Neutrophil (primary cell): ENCODE measurements around the gene TULP4.

ENCODE experiments used
- H3K27ac ChIP-seq: fragments of 200-600 bp; sonication (generic); 2 replicates; pipeline ENCODE4 v1.5.1; 2016; ENCODE audit warnings: mild to moderate bottlenecking, moderate library complexity
- H3K27me3 ChIP-seq: fragments of 200-600 bp; sonication (generic); 2 replicates; pipeline ENCODE4 v1.6.0; 2016; ENCODE audit warnings: mild to moderate bottlenecking
- H3K36me3 ChIP-seq: fragments of 200-600 bp; sonication (generic); 2 replicates; pipeline ENCODE4 v1.5.1; 2017
- H3K4me1 ChIP-seq, 2 experiments: fragments of 200-600 bp in 1 of 2; sonication (generic) in 1 of 2; 1 replicate in 1 of 2; 2 replicates in 1 of 2; pipeline versions ENCODE4 v1.5.1 to v1.6.1; 2013 to 2016; ENCODE audit warnings: low read depth in 1 of 2, low read length in 1 of 2, mild to moderate bottlenecking in 1 of 2, moderate library complexity in 1 of 2; ENCODE audit not compliant: control insufficient read depth in 1 of 2, insufficient read depth in 1 of 2
- H3K4me3 ChIP-seq, 2 experiments: fragments of 200-600 bp in 1 of 2; sonication (generic) in 1 of 2; 1 replicate in 1 of 2; 2 replicates in 1 of 2; pipeline ENCODE4 v1.5.1; 2013 to 2016; ENCODE audit warnings: low read depth in 1 of 2, low read length in 1 of 2, mild to moderate bottlenecking in 1 of 2, moderate library complexity in 1 of 2
- H3K9me3 ChIP-seq: fragments of 200-600 bp; sonication (generic); 2 replicates; pipeline ENCODE4 v1.5.1; 2016
- CTCF ChIP-seq: fragments of 200-600 bp; sonication (generic); IDR thresholded peaks from 2 replicates; pipeline ENCODE4 v1.5.1; 2016; ENCODE audit warnings: antibody characterized with exemption

TULP4 gene

GRCh38 chr6:158459726-158460125, 147.5 kb downstream of the TULP4 start:
- Histone ChIP-seq H3K27me3 (no peaks in the 10 kb centered on the region), H3K36me3 (no peaks in the 10 kb centered on the region), H3K27ac (no peak overlapping the region), H3K4me1 (no peaks in the 10 kb centered on the region), H3K4me3 (no peak overlapping the region), H3K9me3 (no peaks in the 10 kb centered on the region)
- TF ChIP-seq CTCF = no peak

- Histone ChIP-seq H3K27me3 (no peaks in the 10 kb centered on the region), H3K36me3 (no peaks in the 10 kb centered on the region), H3K9me3 (no peaks in the 10 kb centered on the region), H3K4me3 (no peak overlapping the region), H3K27ac (no peak overlapping the region), H3K4me1 (no peaks in the 10 kb centered on the region)
- TF ChIP-seq CTCF = no peak
Measured at GRCh38 chr6:158460602-158461169, 148.4 kb downstream of the TULP4 start.

- no peak for TF ChIP-seq CTCF
- Histone ChIP-seq H3K9me3 (no peaks in the 10 kb centered on the region), H3K27me3 (no peaks in the 10 kb centered on the region), H3K27ac (no peak overlapping the region), H3K4me3 (no peak overlapping the region), H3K4me1 (no peaks in the 10 kb centered on the region), H3K36me3 (no peaks in the 10 kb centered on the region)
Measured at GRCh38 chr6:158461954-158462353, 149.7 kb downstream of the TULP4 start.

GRCh38 chr6:158464483-158464882, 152.2 kb downstream of the TULP4 start:
- H3K9me3 ChIP-seq = no peaks in the 10 kb centered on the region
- H3K27me3 ChIP-seq = no peaks in the 10 kb centered on the region
- H3K4me1 ChIP-seq = no peaks in the 10 kb centered on the region
- no peaks in the 10 kb centered on the region for H3K36me3 ChIP-seq
- H3K4me3 ChIP-seq = no peak overlapping the region
- no peak for TF ChIP-seq CTCF
- no peak overlapping the region for H3K27ac ChIP-seq

- no peak for TF ChIP-seq CTCF
- Histone ChIP-seq H3K4me3 (no peak overlapping the region), H3K4me1 (no peaks in the 10 kb centered on the region), H3K27me3 (no peaks in the 10 kb centered on the region), H3K27ac (no peak overlapping the region), H3K36me3 (no peaks in the 10 kb centered on the region), H3K9me3 (no peaks in the 10 kb centered on the region)
Measured at GRCh38 chr6:158465257-158465656, 153.0 kb downstream of the TULP4 start.

GRCh38 chr6:158465747-158466146, 153.5 kb downstream of the TULP4 start:
- no peak for TF ChIP-seq CTCF
- no peak overlapping the region for H3K27ac ChIP-seq
- H3K9me3 ChIP-seq = no peaks in the 10 kb centered on the region
- no peaks in the 10 kb centered on the region for H3K27me3 ChIP-seq
- H3K4me1 ChIP-seq = no peaks in the 10 kb centered on the region
- H3K4me3 ChIP-seq = no peak overlapping the region
- no peaks in the 10 kb centered on the region for H3K36me3 ChIP-seq
